ENCODE results near the gene KHK. TPM values are rescaled to one million over a fixed set of nuclear protein-coding genes. Genes with fewer than 3 reads are reported as not detected.

The KHK gene
- total and polyA plus RNA-seq, 12 donors = 0.32 to 4.6 (median 2.2) TPM

DNA sequence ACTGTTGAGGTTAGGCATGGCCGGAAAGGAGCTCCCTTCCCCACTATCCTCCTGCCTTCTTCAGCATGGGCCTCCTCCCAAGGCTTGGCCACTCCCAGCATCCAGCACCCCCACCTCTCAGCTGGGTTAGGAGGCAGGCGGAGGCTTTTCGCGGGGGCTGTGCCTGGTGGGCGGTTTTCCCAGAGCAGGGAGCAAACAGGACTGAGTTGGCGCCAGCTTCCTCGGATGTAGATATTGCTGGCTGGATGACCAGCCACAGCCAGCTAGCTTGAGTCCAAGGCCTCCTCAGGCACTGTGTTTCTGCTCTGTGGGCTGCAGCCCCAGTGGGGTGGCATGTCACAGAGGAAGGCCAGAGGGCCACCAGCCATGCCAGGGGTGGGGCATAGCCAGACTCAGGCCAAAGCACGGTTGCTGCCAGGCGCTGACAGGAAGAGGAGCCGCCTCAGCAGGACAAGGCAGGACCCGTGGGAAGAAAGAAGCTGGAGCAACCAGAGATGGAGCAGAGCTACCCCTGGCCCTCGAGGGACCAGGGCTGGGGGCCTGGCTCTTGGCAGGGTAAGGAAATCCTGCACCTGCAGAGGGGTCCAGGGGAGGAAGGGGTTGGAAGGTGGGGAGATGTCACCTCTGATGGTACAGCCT, 62.3 kb downstream of the KHK start, which contains the start of gene TCF23:
TCF23 (plus strand) TSS at position 204 of the 639 bp plus-strand sequence; CDS start at position 334, 130 bp downstream.
- H3K4me1 ChIP-seq = no peaks in the 10 kb centered on the region
- no peaks in the 10 kb centered on the region for H3K9me3 ChIP-seq
- ATAC-seq = peak in 4 of 8 donors; percentile 24 to 63 (median 33)
- H3K27ac ChIP-seq = no peak within 1 kb of the TSS
- intact Hi-C loops (cut with DNase I) = no loop called here
- TF ChIP-seq, protein P1, sequence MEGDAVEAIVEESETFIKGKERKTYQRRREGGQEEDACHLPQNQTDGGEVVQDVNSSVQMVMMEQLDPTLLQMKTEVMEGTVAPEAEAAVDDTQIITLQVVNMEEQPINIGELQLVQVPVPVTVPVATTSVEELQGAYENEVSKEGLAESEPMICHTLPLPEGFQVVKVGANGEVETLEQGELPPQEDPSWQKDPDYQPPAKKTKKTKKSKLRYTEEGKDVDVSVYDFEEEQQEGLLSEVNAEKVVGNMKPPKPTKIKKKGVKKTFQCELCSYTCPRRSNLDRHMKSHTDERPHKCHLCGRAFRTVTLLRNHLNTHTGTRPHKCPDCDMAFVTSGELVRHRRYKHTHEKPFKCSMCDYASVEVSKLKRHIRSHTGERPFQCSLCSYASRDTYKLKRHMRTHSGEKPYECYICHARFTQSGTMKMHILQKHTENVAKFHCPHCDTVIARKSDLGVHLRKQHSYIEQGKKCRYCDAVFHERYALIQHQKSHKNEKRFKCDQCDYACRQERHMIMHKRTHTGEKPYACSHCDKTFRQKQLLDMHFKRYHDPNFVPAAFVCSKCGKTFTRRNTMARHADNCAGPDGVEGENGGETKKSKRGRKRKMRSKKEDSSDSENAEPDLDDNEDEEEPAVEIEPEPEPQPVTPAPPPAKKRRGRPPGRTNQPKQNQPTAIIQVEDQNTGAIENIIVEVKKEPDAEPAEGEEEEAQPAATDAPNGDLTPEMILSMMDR (IDR thresholded peaks at IDR 0.05) = no peak
- no peak within 1 kb of the TSS for H3K4me3 ChIP-seq
- no peak for DNase-seq
- WGBS, 2 donors = 55 to 59% methylated on average over 12 of the region's 12 CpGs
- H3K36me3 ChIP-seq = no peaks in the 10 kb centered on the region
- peaks cover 0 to 12% (median 0%) of the 10 kb centered on the region in 7 donors for H3K27me3 ChIP-seq

DNA sequence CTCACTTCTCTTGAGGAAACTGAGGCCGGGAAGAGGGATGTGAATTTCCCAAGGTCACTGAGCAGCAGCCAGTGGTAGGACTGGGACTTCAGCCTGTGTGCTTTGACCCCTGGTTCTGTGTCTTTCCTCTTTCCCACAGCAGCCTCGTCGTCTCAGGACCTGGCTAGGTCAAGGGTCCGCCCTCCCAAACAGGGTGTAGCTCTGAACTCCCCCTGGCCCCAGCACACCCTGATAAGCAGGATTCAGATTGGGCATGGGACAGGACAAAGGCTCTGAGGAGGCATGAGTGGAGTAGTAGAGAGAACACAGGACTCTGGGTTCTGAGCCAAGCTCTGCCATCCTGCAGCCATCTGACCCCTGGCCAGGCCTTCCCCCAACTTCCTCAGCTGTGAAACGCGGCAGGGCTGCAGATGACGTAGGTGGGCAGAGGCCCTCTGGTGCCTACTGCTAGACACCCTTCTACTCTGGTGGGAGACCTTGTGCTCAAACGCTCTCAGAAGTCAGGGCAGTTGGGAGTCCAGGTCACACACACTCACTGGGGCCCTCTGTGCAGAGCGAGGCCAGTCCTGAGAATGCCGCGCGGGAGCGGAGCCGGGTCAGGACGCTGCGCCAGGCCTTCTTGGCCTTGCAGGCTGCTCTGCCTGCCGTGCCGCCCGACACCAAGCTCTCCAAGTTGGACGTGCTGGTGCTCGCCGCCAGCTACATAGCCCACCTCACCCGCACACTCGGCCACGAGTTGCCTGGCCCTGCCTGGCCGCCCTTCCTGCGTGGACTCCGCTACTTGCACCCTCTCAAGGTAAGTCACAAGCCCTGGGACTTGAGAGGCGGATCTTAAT, 63.2 kb downstream of the KHK start:
- Histone ChIP-seq H3K9me3 (no peaks in the 10 kb centered on the region), H3K4me1 (no peaks in the 10 kb centered on the region), H3K36me3 (no peaks in the 10 kb centered on the region), H3K27ac (no peak overlapping the region), H3K27me3 (peaks cover 0 to 12% (median 0%) of the 10 kb centered on the region in 7 donors), H3K4me3 (no peak overlapping the region)
- no peak for DNase-seq
- WGBS, 2 donors = 83 to 89% methylated on average over 29 of the region's 29 CpGs
- TF ChIP-seq, protein P1 (IDR thresholded peaks at IDR 0.05) = no peak
- intact Hi-C loops (cut with DNase I) = loop anchor here in 1 of 10 donors (5.0 kb wide), 1 partner anchor 42 kb away; no protein-coding TSS in a partner anchor
- ATAC-seq = peak in 4 of 8 donors; percentile 8 to 38 (median 26)

Other genes starting within 250 kb of the KHK start
- gene DPYSL5, start 238.6 kb upstream of the KHK start, total RNA-seq = under 1 TPM in 1 of 10 donors, not detected in 9; 0.12 TPM
- under 1 TPM in 1 of 2 donors, not detected in 1; 0.01 TPM for gene DPYSL5, start 238.6 kb upstream of the KHK start, polyA plus RNA-seq
- 10 to 100 TPM; 34.9 to 62.0 (median 47.2) TPM for gene MAPRE3, start 116.1 kb upstream of the KHK start, total RNA-seq
- 10 to 100 TPM; 23.0 to 68.8 TPM for gene MAPRE3, start 116.1 kb upstream of the KHK start, polyA plus RNA-seq
- gene TMEM214, start 53.8 kb upstream of the KHK start, total RNA-seq = 10 to 100 TPM; 24.7 to 53.4 (median 28.0) TPM
- gene TMEM214, start 53.8 kb upstream of the KHK start, polyA plus RNA-seq = 10 to 100 TPM; 41.5 to 48.6 TPM
- gene AGBL5, start 35.1 kb upstream of the KHK start, total RNA-seq = 10 to 100 TPM in 6 of 10 donors, 1 to 10 TPM in 4; 7.9 to 16.8 (median 11.7) TPM
- gene AGBL5, start 35.1 kb upstream of the KHK start, polyA plus RNA-seq = 1 to 10 TPM; 4.2 to 6.5 TPM
- gene OST4, start 15.1 kb upstream of the KHK start, total RNA-seq = 100 to 1,000 TPM; 342 to 457 (median 388) TPM
- 100 to 1,000 TPM; 336 to 456 TPM for gene OST4, start 15.1 kb upstream of the KHK start, polyA plus RNA-seq
- gene EMILIN1, start 8.2 kb upstream of the KHK start, total RNA-seq = 10 to 100 TPM in 7 of 10 donors, 1 to 10 TPM in 3; 6.8 to 53.2 (median 12.2) TPM
- 10 to 100 TPM; 40.8 to 41.0 TPM for gene EMILIN1, start 8.2 kb upstream of the KHK start, polyA plus RNA-seq
- 1 to 10 TPM in 3 of 10 donors, under 1 TPM in 7; 0.21 to 1.2 (median 0.68) TPM for gene CGREF1, start 32.4 kb downstream of the KHK start, total RNA-seq
- gene CGREF1, start 32.4 kb downstream of the KHK start, polyA plus RNA-seq = under 1 TPM; 0.57 to 0.73 TPM
- 1 to 10 TPM in 9 of 10 donors, under 1 TPM in 1; 0.81 to 3.5 (median 2.5) TPM for gene ABHD1, start 37.0 kb downstream of the KHK start, total RNA-seq
- 10 to 100 TPM in 1 of 2 donors, under 1 TPM in 1; 0.29 to 12.1 TPM for gene ABHD1, start 37.0 kb downstream of the KHK start, polyA plus RNA-seq
- 10 to 100 TPM; 41.6 to 57.2 (median 48.7) TPM for gene PREB, start 47.9 kb downstream of the KHK start, total RNA-seq
- 10 to 100 TPM; 60.9 to 73.7 TPM for gene PREB, start 47.9 kb downstream of the KHK start, polyA plus RNA-seq
- not detected for gene PRR30, start 52.6 kb downstream of the KHK start, total RNA-seq
- not detected for gene PRR30, start 52.6 kb downstream of the KHK start, polyA plus RNA-seq
- gene TCF23, start 62.2 kb downstream of the KHK start, total RNA-seq = under 1 TPM in 8 of 10 donors, not detected in 2; 0.05 to 0.21 (median 0.08) TPM
- gene TCF23, start 62.2 kb downstream of the KHK start, polyA plus RNA-seq = under 1 TPM; 0.07 to 0.09 TPM
- gene ATRAID, start 125.3 kb downstream of the KHK start, total RNA-seq = 100 to 1,000 TPM; 116 to 162 (median 129) TPM
- 100 to 1,000 TPM; 140 to 144 TPM for gene ATRAID, start 125.3 kb downstream of the KHK start, polyA plus RNA-seq
- gene SLC5A6, start 125.5 kb downstream of the KHK start, total RNA-seq = 10 to 100 TPM in 3 of 10 donors, 1 to 10 TPM in 7; 5.3 to 17.0 (median 8.8) TPM
- gene SLC5A6, start 125.5 kb downstream of the KHK start, polyA plus RNA-seq = 10 to 100 TPM in 1 of 2 donors, 1 to 10 TPM in 1; 9.3 to 20.5 TPM
- 10 to 100 TPM in 1 of 10 donors, 1 to 10 TPM in 9; 6.1 to 10.6 (median 7.2) TPM for gene CAD, start 130.6 kb downstream of the KHK start, total RNA-seq
- 1 to 10 TPM; 8.3 to 8.6 TPM for gene CAD, start 130.6 kb downstream of the KHK start, polyA plus RNA-seq
- 10 to 100 TPM in 7 of 10 donors, 1 to 10 TPM in 3; 6.0 to 35.8 (median 10.6) TPM for gene SLC30A3, start 176.3 kb downstream of the KHK start, total RNA-seq
- gene SLC30A3, start 176.3 kb downstream of the KHK start, polyA plus RNA-seq = 1 to 10 TPM; 4.3 to 7.4 TPM
- gene DNAJC5G, start 188.7 kb downstream of the KHK start, total RNA-seq = 1 to 10 TPM in 9 of 10 donors, under 1 TPM in 1; 0.94 to 6.0 (median 1.6) TPM
- gene DNAJC5G, start 188.7 kb downstream of the KHK start, polyA plus RNA-seq = 1 to 10 TPM in 1 of 2 donors, under 1 TPM in 1; 0.19 to 3.7 TPM
- gene TRIM54, start 195.7 kb downstream of the KHK start, total RNA-seq = 100 to 1,000 TPM; 204 to 303 (median 249) TPM
- 100 to 1,000 TPM; 131 to 568 TPM for gene TRIM54, start 195.7 kb downstream of the KHK start, polyA plus RNA-seq
- 1 to 10 TPM in 5 of 10 donors, under 1 TPM in 4, not detected in 1; 0.51 to 2.0 (median 1.1) TPM for gene UCN, start 221.7 kb downstream of the KHK start, total RNA-seq
- gene UCN, start 221.7 kb downstream of the KHK start, polyA plus RNA-seq = 1 to 10 TPM; 3.3 to 4.1 TPM
- gene MPV17, start 236.3 kb downstream of the KHK start, total RNA-seq = 10 to 100 TPM; 40.8 to 84.9 (median 66.6) TPM
- 100 to 1,000 TPM in 1 of 2 donors, 10 to 100 TPM in 1; 93.9 to 220 TPM for gene MPV17, start 236.3 kb downstream of the KHK start, polyA plus RNA-seq